Loucy (cell line): ENCODE measurements around the gene ZNF84.

Source experiments
- CTCF ChIP-seq: fragments of 200-600 bp; sonication (generic); conservative IDR thresholded peaks from 2 replicates; pipeline ENCODE4 v1.5.1; 2014; ENCODE audit warnings: mild to moderate bottlenecking, antibody characterized with exemption, low read length
- EZH2phosphoT487 ChIP-seq: fragments of 200-600 bp; IDR thresholded peaks from 2 replicates; pipeline ENCODE4 v1.6.1; 2018; ENCODE audit warnings: antibody characterized with exemption, mild to moderate bottlenecking, moderate library complexity, borderline replicate concordance

- no peak for TF ChIP-seq CTCF
- no peak for TF ChIP-seq EZH2phosphoT487
These were observed 905 bp downstream of the ZNF84 start for GRCh38 chr12:133038118-133038709.
